Thyroid gland (tissue), 4 donors: ENCODE measurements around the gene AQR.

ENCODE experiments used
- POLR2A ChIP-seq, 2 donors: fragments of 450-650 bp; IDR thresholded peaks; one replicate each; pipeline ENCODE4 v1.6.1; 2017; ENCODE audit warnings: antibody characterized with exemption in 2 of 2, mild to moderate bottlenecking in 2 of 2, moderate library complexity in 1 of 2
- TF ChIP-seq, protein P1 (sequence below), 6 experiments: fragments of 200-600 bp in 3 of 6; fragments of 450-650 bp in 3 of 6; sonication (generic) in 3 of 6; IDR thresholded peaks; one replicate each; pipeline ENCODE4 v1.5.1; 2016 to 2019; ENCODE audit warnings: antibody characterized with exemption in 6 of 6, mild to moderate bottlenecking in 2 of 6, inconsistent platforms in 1 of 6, moderate library complexity in 1 of 6

- TF ChIP-seq, protein P1, sequence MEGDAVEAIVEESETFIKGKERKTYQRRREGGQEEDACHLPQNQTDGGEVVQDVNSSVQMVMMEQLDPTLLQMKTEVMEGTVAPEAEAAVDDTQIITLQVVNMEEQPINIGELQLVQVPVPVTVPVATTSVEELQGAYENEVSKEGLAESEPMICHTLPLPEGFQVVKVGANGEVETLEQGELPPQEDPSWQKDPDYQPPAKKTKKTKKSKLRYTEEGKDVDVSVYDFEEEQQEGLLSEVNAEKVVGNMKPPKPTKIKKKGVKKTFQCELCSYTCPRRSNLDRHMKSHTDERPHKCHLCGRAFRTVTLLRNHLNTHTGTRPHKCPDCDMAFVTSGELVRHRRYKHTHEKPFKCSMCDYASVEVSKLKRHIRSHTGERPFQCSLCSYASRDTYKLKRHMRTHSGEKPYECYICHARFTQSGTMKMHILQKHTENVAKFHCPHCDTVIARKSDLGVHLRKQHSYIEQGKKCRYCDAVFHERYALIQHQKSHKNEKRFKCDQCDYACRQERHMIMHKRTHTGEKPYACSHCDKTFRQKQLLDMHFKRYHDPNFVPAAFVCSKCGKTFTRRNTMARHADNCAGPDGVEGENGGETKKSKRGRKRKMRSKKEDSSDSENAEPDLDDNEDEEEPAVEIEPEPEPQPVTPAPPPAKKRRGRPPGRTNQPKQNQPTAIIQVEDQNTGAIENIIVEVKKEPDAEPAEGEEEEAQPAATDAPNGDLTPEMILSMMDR (IDR thresholded peaks at IDR 0.05): no peak
- no peak for TF ChIP-seq POLR2A (IDR thresholded peaks at IDR 0.05)
These were observed 24.6 kb downstream of the AQR start for GRCh38 chr15:34944936-34945335.
